Brain microvascular endothelial cell (primary cell): Measurements from ENCODE around the gene CCDC136.

Experiments used
- DNase-seq: peaks from one replicate; pipeline ENCODE4 v3.0.0-alpha.2; 2020
- H3K27ac ChIP-seq: fragments of 250-450 bp; sonication (Bioruptor Pico); 2 replicates; pipeline ENCODE4 v1.5.1; 2020; ENCODE audit warnings: mild to moderate bottlenecking, moderate library complexity
- H3K27me3 ChIP-seq: fragments of 250-450 bp; sonication (Bioruptor Pico); replicated peaks from 2 replicates; pipeline ENCODE4 v1.5.1; 2020; ENCODE audit warnings: mild to moderate bottlenecking
- H3K36me3 ChIP-seq: fragments of 250-450 bp; sonication (Bioruptor Pico); replicated peaks from 2 replicates; pipeline ENCODE4 v1.5.1; 2020; ENCODE audit warnings: mild to moderate bottlenecking
- H3K4me3 ChIP-seq: 2 replicates; pipeline ENCODE4 v1.5.1; 2011; ENCODE audit warnings: low read depth, mild to moderate bottlenecking, control low read depth, low read length, moderate library complexity
- in situ Hi-C: cut with HindIII; loops from 2 replicates; pipeline ENCODE4 v1.10.0; 2017; ENCODE audit warnings: low sequenced_read_pairs, low pct_ligation_motif_present
- TF ChIP-seq, protein P1 (sequence below): IDR thresholded peaks from 2 replicates; pipeline ENCODE4 v1.5.1; 2011; ENCODE audit warnings: low read depth, mild to moderate bottlenecking, moderate library complexity, low read length, control low read depth, inconsistent platforms; ENCODE audit errors: missing control alignments

The CCDC136 gene

DNA sequence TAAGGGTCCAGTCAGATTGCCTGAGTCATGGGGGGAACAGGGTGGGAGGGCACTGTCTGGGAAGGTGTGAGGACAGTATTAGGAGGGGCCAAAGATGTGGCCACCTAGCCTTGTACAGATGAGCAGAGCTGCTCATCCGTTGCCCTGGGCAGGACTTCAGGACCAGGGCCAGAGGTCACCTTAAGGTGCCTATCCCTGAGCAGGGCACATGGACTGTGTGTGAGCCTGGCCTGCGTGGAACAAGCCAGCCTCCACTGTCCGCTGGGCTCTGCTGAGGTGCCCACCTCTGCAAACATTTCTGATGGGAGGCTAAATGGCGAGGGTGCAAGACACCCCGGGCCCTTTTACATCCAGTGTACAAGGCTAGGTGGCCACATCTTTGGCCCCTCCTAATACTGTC is 12.8 kb upstream of the CCDC136 start:
- H3K27me3 ChIP-seq: no peaks in the 10 kb centered on the region
- peaks cover 13% of the 10 kb centered on the region for H3K36me3 ChIP-seq
- H3K4me3 ChIP-seq: no peak overlapping the region
- H3K27ac ChIP-seq: no peak overlapping the region
- in situ Hi-C loops: no loop called here
- TF ChIP-seq, protein P1, sequence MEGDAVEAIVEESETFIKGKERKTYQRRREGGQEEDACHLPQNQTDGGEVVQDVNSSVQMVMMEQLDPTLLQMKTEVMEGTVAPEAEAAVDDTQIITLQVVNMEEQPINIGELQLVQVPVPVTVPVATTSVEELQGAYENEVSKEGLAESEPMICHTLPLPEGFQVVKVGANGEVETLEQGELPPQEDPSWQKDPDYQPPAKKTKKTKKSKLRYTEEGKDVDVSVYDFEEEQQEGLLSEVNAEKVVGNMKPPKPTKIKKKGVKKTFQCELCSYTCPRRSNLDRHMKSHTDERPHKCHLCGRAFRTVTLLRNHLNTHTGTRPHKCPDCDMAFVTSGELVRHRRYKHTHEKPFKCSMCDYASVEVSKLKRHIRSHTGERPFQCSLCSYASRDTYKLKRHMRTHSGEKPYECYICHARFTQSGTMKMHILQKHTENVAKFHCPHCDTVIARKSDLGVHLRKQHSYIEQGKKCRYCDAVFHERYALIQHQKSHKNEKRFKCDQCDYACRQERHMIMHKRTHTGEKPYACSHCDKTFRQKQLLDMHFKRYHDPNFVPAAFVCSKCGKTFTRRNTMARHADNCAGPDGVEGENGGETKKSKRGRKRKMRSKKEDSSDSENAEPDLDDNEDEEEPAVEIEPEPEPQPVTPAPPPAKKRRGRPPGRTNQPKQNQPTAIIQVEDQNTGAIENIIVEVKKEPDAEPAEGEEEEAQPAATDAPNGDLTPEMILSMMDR: no peak
- DNase-seq: no peak

DNA sequence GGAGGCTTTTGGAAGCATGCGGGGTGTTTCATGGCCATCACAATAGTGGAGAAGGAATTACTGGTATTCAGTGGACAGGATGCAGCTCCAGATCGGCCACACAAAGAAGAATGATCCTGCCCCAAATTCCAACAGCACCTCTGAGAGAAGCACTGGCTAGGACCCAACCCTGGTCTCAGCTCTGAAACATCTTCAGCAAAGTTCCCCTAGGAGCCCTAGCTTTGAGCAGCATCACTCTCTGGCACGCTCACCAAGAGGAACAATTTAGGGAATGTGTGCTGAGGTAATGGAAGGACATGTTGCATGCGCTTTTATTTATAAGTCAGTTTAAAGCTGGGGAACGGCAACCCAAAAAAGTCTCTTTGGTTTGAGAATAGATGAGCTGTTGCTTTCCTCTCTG is 10.6 kb upstream of the CCDC136 start:
- Histone ChIP-seq H3K36me3 (no peaks in the 10 kb centered on the region), H3K4me3 (no peak overlapping the region), H3K27ac (no peak overlapping the region), H3K27me3 (no peaks in the 10 kb centered on the region)
- TF ChIP-seq, protein P1: no peak
- DNase-seq: no peak
- in situ Hi-C loops: no loop called here

DNA sequence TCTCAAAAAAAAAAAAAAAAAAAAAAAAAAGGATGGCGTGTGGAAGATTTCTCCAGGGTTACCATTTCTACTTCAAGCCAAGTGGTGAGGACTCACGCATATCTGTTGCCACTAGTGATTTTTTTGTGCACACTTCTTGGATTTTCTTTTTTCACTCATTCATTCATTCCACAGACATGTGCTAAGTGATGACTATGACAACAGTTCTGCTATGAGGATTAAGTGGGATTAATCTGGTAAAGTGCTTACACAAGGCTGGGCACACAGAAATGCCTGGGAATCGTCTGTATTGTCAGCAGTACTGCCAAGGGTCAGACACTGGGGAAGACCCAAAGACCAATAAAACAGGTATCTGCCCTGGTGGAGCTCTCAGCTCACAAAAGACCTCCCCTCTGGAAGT is 9.9 kb upstream of the CCDC136 start:
- in situ Hi-C loops: no loop called here
- H3K36me3 ChIP-seq: no peaks in the 10 kb centered on the region
- H3K4me3 ChIP-seq: no peak overlapping the region
- TF ChIP-seq, protein P1: no peak
- no peaks in the 10 kb centered on the region for H3K27me3 ChIP-seq
- H3K27ac ChIP-seq: no peak overlapping the region
- DNase-seq: no peak

DNA sequence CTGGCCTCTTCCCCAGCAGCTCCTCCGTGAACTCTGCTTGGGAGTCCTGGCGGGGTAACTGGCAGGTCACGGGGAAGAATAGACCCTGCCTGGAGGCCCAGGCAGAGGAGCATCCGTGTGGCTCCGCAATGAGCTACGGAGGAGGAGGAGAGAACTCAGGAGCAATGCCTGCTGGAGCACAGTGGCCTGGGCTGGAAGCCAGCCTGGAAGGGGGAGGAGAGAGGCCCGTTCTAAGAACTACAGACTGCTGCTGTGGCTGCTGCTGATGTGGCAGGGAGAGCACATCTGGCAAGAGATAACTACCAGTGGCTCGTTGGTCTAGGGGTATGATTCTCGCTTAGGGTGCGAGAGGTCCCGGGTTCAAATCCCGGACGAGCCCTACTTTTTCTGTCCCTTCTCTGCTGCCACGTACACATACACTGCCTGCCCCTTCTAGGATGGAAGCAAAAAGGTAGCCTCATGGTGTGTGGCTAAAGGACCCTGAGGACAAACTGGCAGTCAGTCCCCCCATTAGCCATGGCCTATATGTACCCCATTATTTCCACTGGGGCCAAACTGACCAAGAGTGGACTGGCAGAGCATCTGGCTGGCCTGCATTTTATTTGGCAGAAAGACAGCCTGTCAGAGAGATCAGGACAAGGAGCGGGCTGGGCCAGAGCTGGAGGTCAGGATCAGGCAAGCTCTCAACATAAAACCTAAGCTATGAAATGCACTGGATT is 8.5 kb upstream of the CCDC136 start:
- peak; percentile 90 for DNase-seq
- in situ Hi-C loops: no loop called here
- Histone ChIP-seq H3K4me3 (peak overlapping the region; percentile 40), H3K36me3 (no peaks in the 10 kb centered on the region), H3K27ac (no peak overlapping the region), H3K27me3 (no peaks in the 10 kb centered on the region)
- TF ChIP-seq, protein P1: no peak

DNA sequence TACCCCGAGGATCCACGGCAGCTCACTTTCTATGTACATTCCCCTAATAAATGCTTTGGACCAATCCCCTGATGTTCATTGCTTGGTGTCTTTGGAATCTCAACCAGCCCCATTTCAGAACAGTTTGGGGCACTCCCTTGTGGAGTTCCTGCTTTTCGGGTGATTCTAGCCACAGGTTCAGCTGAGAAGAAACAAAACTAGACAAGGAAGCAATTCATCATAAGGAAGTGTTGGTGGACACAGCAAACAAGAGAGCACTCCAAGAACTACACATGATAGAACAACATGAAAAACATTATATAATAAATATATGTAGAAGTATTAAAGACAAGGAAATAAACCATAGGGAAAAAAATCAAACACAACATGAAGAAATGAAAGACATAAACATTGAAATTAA is 6.0 kb upstream of the CCDC136 start:
- Histone ChIP-seq H3K27me3 (no peaks in the 10 kb centered on the region), H3K27ac (no peak overlapping the region), H3K36me3 (no peaks in the 10 kb centered on the region), H3K4me3 (no peak overlapping the region)
- DNase-seq: no peak
- in situ Hi-C loops: no loop called here
- TF ChIP-seq, protein P1: no peak
